Measurements from ENCODE around the gene RAD23A. TPM values are rescaled to one million over a fixed set of nuclear protein-coding genes. Genes with fewer than 3 reads are reported as not detected.

Gene RAD23A
- total and polyA plus RNA-seq, 9 of the 15 experiments (the other 6 are each of a cell fraction or from before 2014, with no cell fraction given) = 9.5 to 181 (median 101) TPM

GRCh38 chr19:12965017-12965811, 19.6 kb downstream of the RAD23A start (continued):
- TF ChIP-seq CLOCK (CRISPR knock-in tag; IDR thresholded peaks at IDR 0.05; ENCODE audit: borderline replicate concordance) (no peak), ZNF707 (CRISPR knock-in tag; conservative IDR thresholded peaks at IDR 0.05) (no peak), MED1 (CRISPR knock-in tag; IDR thresholded peaks at IDR 0.05; ENCODE audit: borderline replicate concordance) (0 out of 2 replicates have a peak, but pooled peaks have one; percentile 79), ZNF507 (tag; conservative IDR thresholded peaks at IDR 0.05) (no peak), TRIM28 (IDR thresholded peaks at IDR 0.05) (no peak), PRDM10 (IDR thresholded peaks at IDR 0.05; ENCODE audit: partially characterized antibody) (peak; percentile 63), HOMEZ (CRISPR knock-in tag; IDR thresholded peaks at IDR 0.05) (no peak), CEBPZ (IDR thresholded peaks at IDR 0.05; ENCODE audit: borderline replicate concordance, low read depth, low read length) (no peak), ZNF75A (CRISPR knock-in tag; IDR thresholded peaks at IDR 0.05) (no peak), HNRNPH1 (optimal IDR thresholded peaks at IDR 0.05; ENCODE audit: low read depth, low read length) (no peak), NR1H2 (CRISPR knock-in tag; IDR thresholded peaks at IDR 0.05) (no peak; the same call in 1 of the 2 replicates), THRAP3 (IDR thresholded peaks at IDR 0.05; ENCODE audit: borderline replicate concordance) (no peak), TGIF2 (CRISPR knock-in tag; IDR thresholded peaks at IDR 0.05) (no peak)

Data from K562 (cell line).